ENCODE data around the gene LIN9.

The LIN9 gene

DNA sequence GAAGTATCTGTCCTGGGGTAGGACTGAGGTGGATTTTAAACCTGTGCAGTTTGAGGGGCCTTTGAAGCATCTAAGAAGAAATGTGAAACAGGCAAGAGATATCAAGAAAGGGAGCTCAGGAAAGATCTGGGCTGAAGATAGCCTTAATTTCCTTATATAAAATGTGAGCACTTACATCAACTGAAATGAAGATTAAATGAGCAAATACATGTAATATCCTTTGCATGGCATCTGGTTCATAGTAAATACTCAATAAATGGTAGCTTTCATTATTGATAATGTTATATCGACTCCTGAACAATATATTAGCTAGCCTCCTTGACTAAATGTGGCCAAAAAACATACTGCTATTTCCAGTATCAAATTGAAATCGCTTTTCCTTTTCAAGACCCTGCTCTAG lies 2.5 kb downstream of the LIN9 start:
- no peaks in the 10 kb centered on the region for H4K20me1 ChIP-seq (ENCODE audit: insufficient read depth)
- no peaks in the 10 kb centered on the region for H3K27me3 ChIP-seq (ENCODE audit: insufficient read depth, low read depth)
- no peaks in the 10 kb centered on the region for H3K36me3 ChIP-seq (ENCODE audit: insufficient read depth)
- H3K4me3 ChIP-seq (IDR thresholded peaks at IDR 0.05; ENCODE audit: insufficient read depth, low read depth, low read length): no peak overlapping the region
- H3K4me1 ChIP-seq (ENCODE audit: low read depth, poor library complexity, severe bottlenecking): peaks cover 43% of the 10 kb centered on the region
- H3K79me2 ChIP-seq (ENCODE audit: insufficient read depth, low read depth): peaks cover 73% of the 10 kb centered on the region
- TF ChIP-seq, protein P1, sequence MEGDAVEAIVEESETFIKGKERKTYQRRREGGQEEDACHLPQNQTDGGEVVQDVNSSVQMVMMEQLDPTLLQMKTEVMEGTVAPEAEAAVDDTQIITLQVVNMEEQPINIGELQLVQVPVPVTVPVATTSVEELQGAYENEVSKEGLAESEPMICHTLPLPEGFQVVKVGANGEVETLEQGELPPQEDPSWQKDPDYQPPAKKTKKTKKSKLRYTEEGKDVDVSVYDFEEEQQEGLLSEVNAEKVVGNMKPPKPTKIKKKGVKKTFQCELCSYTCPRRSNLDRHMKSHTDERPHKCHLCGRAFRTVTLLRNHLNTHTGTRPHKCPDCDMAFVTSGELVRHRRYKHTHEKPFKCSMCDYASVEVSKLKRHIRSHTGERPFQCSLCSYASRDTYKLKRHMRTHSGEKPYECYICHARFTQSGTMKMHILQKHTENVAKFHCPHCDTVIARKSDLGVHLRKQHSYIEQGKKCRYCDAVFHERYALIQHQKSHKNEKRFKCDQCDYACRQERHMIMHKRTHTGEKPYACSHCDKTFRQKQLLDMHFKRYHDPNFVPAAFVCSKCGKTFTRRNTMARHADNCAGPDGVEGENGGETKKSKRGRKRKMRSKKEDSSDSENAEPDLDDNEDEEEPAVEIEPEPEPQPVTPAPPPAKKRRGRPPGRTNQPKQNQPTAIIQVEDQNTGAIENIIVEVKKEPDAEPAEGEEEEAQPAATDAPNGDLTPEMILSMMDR (conservative IDR thresholded peaks at IDR 0.05; ENCODE audit: low read depth, low read length): no peak
- no peak overlapping the region for H3K27ac ChIP-seq
- no peak overlapping the region for H2AFZ ChIP-seq (ENCODE audit: low read depth)
- no peak overlapping the region for H3K4me2 ChIP-seq
- no peak overlapping the region for H3K9ac ChIP-seq

DNA sequence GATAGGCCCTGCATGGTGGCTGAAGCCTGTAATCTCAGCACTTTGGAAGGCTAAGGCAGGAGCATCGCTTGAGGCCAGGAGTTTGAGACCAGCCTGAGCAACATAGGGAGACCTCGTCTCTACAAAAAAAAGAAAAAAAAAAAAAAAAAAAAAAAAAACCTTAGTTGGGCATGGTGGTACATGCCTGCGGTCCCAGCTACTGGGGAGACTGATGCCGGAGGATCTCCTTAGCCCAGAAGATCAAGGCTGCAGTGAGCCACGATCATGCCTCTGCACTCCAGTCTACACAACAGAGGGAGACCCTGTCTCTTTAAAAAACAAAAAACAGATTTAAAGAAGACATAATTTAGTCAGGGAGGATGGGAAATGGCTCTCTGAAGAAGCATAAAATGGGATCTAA lies 3.8 kb downstream of the LIN9 start:
- H2AFZ ChIP-seq (ENCODE audit: low read depth): no peak overlapping the region
- no peaks in the 10 kb centered on the region for H3K36me3 ChIP-seq (ENCODE audit: insufficient read depth)
- no peak overlapping the region for H3K4me3 ChIP-seq (IDR thresholded peaks at IDR 0.05; ENCODE audit: insufficient read depth, low read depth, low read length)
- H4K20me1 ChIP-seq (ENCODE audit: insufficient read depth): no peaks in the 10 kb centered on the region
- no peak overlapping the region for H3K9ac ChIP-seq
- H3K4me1 ChIP-seq (ENCODE audit: low read depth, poor library complexity, severe bottlenecking): peaks cover 38% of the 10 kb centered on the region
- no peak overlapping the region for H3K27ac ChIP-seq
- H3K27me3 ChIP-seq (ENCODE audit: insufficient read depth, low read depth): no peaks in the 10 kb centered on the region
- peaks cover 78% of the 10 kb centered on the region for H3K79me2 ChIP-seq (ENCODE audit: insufficient read depth, low read depth)
- H3K4me2 ChIP-seq: no peak overlapping the region
- TF ChIP-seq, protein P1 (conservative IDR thresholded peaks at IDR 0.05; ENCODE audit: low read depth, low read length): no peak

DNA sequence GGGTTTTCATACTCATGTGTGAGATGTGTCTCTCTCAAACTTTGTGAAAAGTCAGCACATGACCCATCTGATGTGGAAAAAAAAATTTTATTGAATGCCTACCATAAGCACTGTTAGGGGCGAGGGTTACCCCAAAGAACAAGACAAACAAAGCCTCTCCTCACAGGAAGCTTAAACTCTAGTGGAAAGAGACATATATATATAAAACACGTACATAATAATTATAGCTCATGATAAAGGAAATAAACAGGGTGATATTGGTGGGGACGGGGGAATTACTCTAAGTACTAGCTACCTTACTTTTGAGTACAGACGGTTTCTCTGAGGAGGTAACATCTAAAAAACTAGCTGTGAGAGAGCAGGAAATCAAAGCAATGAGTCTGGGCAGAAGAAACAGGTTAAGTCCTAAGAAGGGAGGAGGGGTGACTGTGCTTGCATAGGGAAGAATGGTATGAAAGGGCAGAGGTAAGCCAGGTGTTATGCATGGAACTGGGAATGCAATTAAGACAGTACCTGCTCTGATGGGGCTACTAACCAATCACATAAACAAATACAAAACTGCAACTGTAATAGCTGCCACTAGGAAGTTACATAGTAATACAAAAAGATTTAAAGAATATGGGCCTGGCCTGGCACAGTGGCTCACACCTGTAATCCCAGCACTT lies 4.5 kb downstream of the LIN9 start:
- Histone ChIP-seq H3K4me3 (IDR thresholded peaks at IDR 0.05; ENCODE audit: insufficient read depth, low read depth, low read length) (no peak overlapping the region), H4K20me1 (ENCODE audit: insufficient read depth) (no peaks in the 10 kb centered on the region), H2AFZ (ENCODE audit: low read depth) (no peak overlapping the region), H3K4me1 (ENCODE audit: low read depth, poor library complexity, severe bottlenecking) (peaks cover 33% of the 10 kb centered on the region), H3K27me3 (ENCODE audit: insufficient read depth, low read depth) (no peaks in the 10 kb centered on the region), H3K79me2 (ENCODE audit: insufficient read depth, low read depth) (peaks cover 78% of the 10 kb centered on the region), H3K27ac (no peak overlapping the region), H3K4me2 (no peak overlapping the region), H3K9ac (no peak overlapping the region), H3K36me3 (ENCODE audit: insufficient read depth) (no peaks in the 10 kb centered on the region; the same call in 1 of the 2 replicates)
- TF ChIP-seq, protein P1 (conservative IDR thresholded peaks at IDR 0.05; ENCODE audit: low read depth, low read length): no peak

DNA sequence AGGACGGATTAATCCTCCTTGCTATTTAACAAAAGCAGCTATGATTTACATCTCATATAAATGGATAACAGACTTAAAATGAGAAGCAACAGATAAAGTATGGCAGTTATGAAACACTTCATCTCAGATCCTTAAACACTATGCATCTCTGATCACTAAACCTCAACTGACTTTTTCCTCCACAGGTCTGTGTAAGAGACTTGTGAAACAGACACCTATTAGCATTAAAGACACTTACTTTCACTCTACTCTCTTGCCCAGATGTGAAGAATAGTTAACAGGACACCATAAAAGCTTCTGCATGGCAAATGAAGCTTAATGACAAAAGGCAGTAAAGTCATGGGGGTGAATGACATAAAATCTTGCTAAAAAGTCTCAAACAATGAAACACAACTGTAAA lies 6.2 kb downstream of the LIN9 start:
- Histone ChIP-seq H3K4me2 (no peak overlapping the region), H3K36me3 (ENCODE audit: insufficient read depth) (peaks cover 5% of the 10 kb centered on the region; the same call in 1 of the 2 replicates), H3K79me2 (ENCODE audit: insufficient read depth, low read depth) (peaks cover 67% of the 10 kb centered on the region), H3K9ac (no peak overlapping the region), H3K4me3 (IDR thresholded peaks at IDR 0.05; ENCODE audit: insufficient read depth, low read depth, low read length) (no peak overlapping the region), H4K20me1 (ENCODE audit: insufficient read depth) (no peaks in the 10 kb centered on the region), H3K27me3 (ENCODE audit: insufficient read depth, low read depth) (no peaks in the 10 kb centered on the region), H3K27ac (peak overlapping the region; percentile 13; the same call in 1 of the 2 replicates), H3K4me1 (ENCODE audit: low read depth, poor library complexity, severe bottlenecking) (peaks cover 27% of the 10 kb centered on the region), H2AFZ (ENCODE audit: low read depth) (no peak overlapping the region)
- TF ChIP-seq, protein P1 (conservative IDR thresholded peaks at IDR 0.05; ENCODE audit: low read depth, low read length): no peak
